K562 (cell line): Measurements from ENCODE around the gene MAPK8IP1. TPM values are rescaled to one million over a fixed set of nuclear protein-coding genes. Genes with fewer than 3 reads are reported as not detected.

Source experiments
- ATAC-seq: fragments of 200-7000 bp; cut with Tn5 transposase; 3 replicates; pipeline ENCODE4 v1.9.1; 2020; ENCODE audit warnings: moderate library complexity
- BruUV-seq: library from RNA; stranded (reverse); fragments of 400-500 nt; replicated peaks from 2 replicates; lab custom pipeline; 2021; lab: Mats Ljungman, UMichigan
- CTCF ChIA-PET: fragments of 300-600 bp; formaldehyde crosslinking; extraction: SDS; loops from one replicate; lab custom pipeline; 2021; ENCODE audit warnings: low intra/inter-chr PET ratio; lab: Yijun Ruan, JAX
- POLR2A ChIA-PET: fragments of 300-600, 350-650 bp; sonication (Branson Sonifier 250); formaldehyde crosslinking; extraction: SDS; loops from one replicate; lab custom pipeline; 2021; ENCODE audit warnings: antibody characterized with exemption, inconsistent platforms; lab: Yijun Ruan, JAX
- DNase-seq, 4 experiments: peaks; one replicate each; pipeline versions ENCODE4 v3.0.0 to v3.0.0-alpha.2; 2011 to 2018; ENCODE audit warnings: low spot score in 3 of 4, mixed read lengths in 3 of 4; ENCODE audit errors: extremely low read depth in 1 of 4
- FAIRE-seq: peaks from 2 replicates; lab custom pipeline; 2011; peaks lifted over from hg19 to GRCh38; lab: Jason Lieb, UNC
- H2AFZ ChIP-seq: 2 replicates; pipeline ENCODE4 v1.6.0; 2011; ENCODE audit warnings: low read depth, low read length, control low read depth, inconsistent platforms
- H3K27ac ChIP-seq: fragments of 200-600 bp; 3 replicates; pipeline ENCODE4 v1.8.0; 2011; ENCODE audit warnings: low read depth, mild to moderate bottlenecking, control low read depth, inconsistent platforms, low read length, moderate library complexity, mixed read lengths; ENCODE audit errors: extremely low read depth
- H3K27me3 ChIP-seq, 2 experiments: fragments of 300-600 bp in 1 of 2; 2 replicates in 1 of 2; 3 replicates in 1 of 2; pipeline versions ENCODE4 v1.6.0 to v1.8.0; 2011; ENCODE audit warnings: inconsistent platforms in 2 of 2, low read length in 2 of 2, mild to moderate bottlenecking in 1 of 2, mixed read lengths in 1 of 2, moderate library complexity in 1 of 2; ENCODE audit not compliant: control insufficient read depth in 2 of 2, insufficient read depth in 2 of 2
- H3K36me3 ChIP-seq: fragments of 300-600 bp; 3 replicates; pipeline ENCODE4 v1.8.0; 2011; ENCODE audit warnings: mild to moderate bottlenecking, low read length, inconsistent platforms; ENCODE audit not compliant: control insufficient read depth, insufficient read depth
- H3K4me1 ChIP-seq, 2 experiments: fragments of 200-600 bp in 1 of 2; replicated peaks in 1 of 2; 2 replicates in 1 of 2; 3 replicates in 1 of 2; pipeline versions ENCODE4 v1.5.1 to v1.8.0; 2011; ENCODE audit warnings: inconsistent platforms in 2 of 2, low read length in 2 of 2, mild to moderate bottlenecking in 1 of 2, mixed read lengths in 1 of 2, moderate library complexity in 1 of 2; ENCODE audit not compliant: control insufficient read depth in 2 of 2, insufficient read depth in 2 of 2
- H3K4me2 ChIP-seq: 2 replicates; pipeline ENCODE4 v1.6.1; 2011; ENCODE audit warnings: low read length, control low read depth, inconsistent platforms, mixed read lengths; ENCODE audit not compliant: insufficient read depth
- H3K4me3 ChIP-seq: fragments of 200-600 bp; sonication (generic), shearing (Covaris generic); 2 replicates; pipeline ENCODE4 v1.5.1; 2016; ENCODE audit warnings: control low read depth, inconsistent platforms
- H3K79me2 ChIP-seq: fragments of 200-600 bp; 3 replicates; pipeline ENCODE4 v1.8.0; 2011; ENCODE audit warnings: low read length, inconsistent platforms; ENCODE audit not compliant: control insufficient read depth, insufficient read depth
- H3K9ac ChIP-seq, 2 experiments: 2 replicates each; pipeline versions ENCODE4 v1.6.0 to v1.6.1; 2011; ENCODE audit warnings: low read depth in 2 of 2, low read length in 2 of 2, control low read depth in 1 of 2, inconsistent platforms in 1 of 2, mild to moderate bottlenecking in 1 of 2, mixed read lengths in 1 of 2; ENCODE audit not compliant: insufficient read depth in 1 of 2
- H3K9me1 ChIP-seq: one replicate; pipeline ENCODE4 v1.6.0; 2011; ENCODE audit warnings: inconsistent platforms, mild to moderate bottlenecking, low read length, moderate library complexity; ENCODE audit not compliant: control insufficient read depth, insufficient read depth
- H3K9me3 ChIP-seq: replicated peaks from 2 replicates; pipeline ENCODE4 v1.5.1; 2011; ENCODE audit warnings: low read depth, low read length, inconsistent platforms; ENCODE audit not compliant: control insufficient read depth, insufficient read depth
- H4K20me1 ChIP-seq: replicated peaks from 2 replicates; pipeline ENCODE4 v1.6.1; 2011; ENCODE audit warnings: low read length, inconsistent platforms, mixed read lengths; ENCODE audit not compliant: control insufficient read depth, insufficient read depth
- ATF7 ChIP-seq: fragments of 450-650 bp; IDR thresholded peaks from 2 replicates; pipeline ENCODE4 v1.7.1; 2014; ENCODE audit warnings: mild to moderate bottlenecking, moderate library complexity
- MGA ChIP-seq: fragments of 450-650 bp; IDR thresholded peaks from 2 replicates; pipeline ENCODE4 v1.6.1; 2016; ENCODE audit warnings: mild to moderate bottlenecking, moderate library complexity
- WGBS: fragments of 100-300 bp; shearing (Covaris generic); methylation state at CpG from one replicate; pipeline ENCODE4 v1.1.6; 2016; ENCODE audit warnings: low coverage, mixed read lengths; ENCODE audit not compliant: insufficient coverage; ENCODE audit errors: missing lambda C conversion rate; 5-methylcytosine and 5-hydroxymethylcytosine counted together
- in situ Hi-C: fragments of 300-500 bp; cut with MboI; formaldehyde crosslinking; loops from 4 replicates; pipeline ENCODE4 v1.15.0; 2018; ENCODE audit warnings: inconsistent platforms, mixed read lengths
- intact Hi-C: fragments of 100-400 bp; cut with micrococcal nuclease; formaldehyde crosslinking; loops from 2 replicates; pipeline ENCODE4 v1.14.2; 2022
- polyA plus RNA-seq, 8 experiments: library from polyadenylated mRNA; depleted of rRNA in 4 of 8; stranded (reverse) in 5 of 8; unstranded in 3 of 8; fragments of >200 nt; fragmentation: Nextera tagmentation in 2 of 8; fragmentation: Illumina TruSeq in 1 of 8; extraction: Ambion mirVana in 2 of 8; extraction: Trizol in 1 of 8; gene quantifications; 2 replicates each; pipeline versions ENCODE4 v1.2.1 to v1.2.3, GENCODE V29; 2011 to 2014; ENCODE audit warnings: inconsistent platforms in 1 of 8, missing spikeins in 1 of 8
- total RNA-seq, 7 experiments: library from RNA; depleted of rRNA in 6 of 7; stranded (reverse); fragments of >200 nt in 6 of 7; fragmentation: Illumina TruSeq in 2 of 7; extraction: Trizol in 2 of 7; gene quantifications; 2 replicates each; pipeline versions ENCODE4 v1.2.1 to v1.2.3, GENCODE V29; 2011 to 2021; ENCODE audit warnings: low replicate concordance in 1 of 7
- TF ChIP-seq, protein P1 (sequence below): sonication (generic); formaldehyde crosslinking; IDR thresholded peaks from 2 replicates; pipeline ENCODE4 v1.8.1; 2023; ENCODE audit warnings: mild to moderate bottlenecking, missing genetic modification reagents

The MAPK8IP1 gene
- total and polyA plus RNA-seq, 9 of the 15 experiments (the other 6 are each of a cell fraction or from before 2014, with no cell fraction given): 0.13 to 6.9 (median 2.5) TPM

DNA sequence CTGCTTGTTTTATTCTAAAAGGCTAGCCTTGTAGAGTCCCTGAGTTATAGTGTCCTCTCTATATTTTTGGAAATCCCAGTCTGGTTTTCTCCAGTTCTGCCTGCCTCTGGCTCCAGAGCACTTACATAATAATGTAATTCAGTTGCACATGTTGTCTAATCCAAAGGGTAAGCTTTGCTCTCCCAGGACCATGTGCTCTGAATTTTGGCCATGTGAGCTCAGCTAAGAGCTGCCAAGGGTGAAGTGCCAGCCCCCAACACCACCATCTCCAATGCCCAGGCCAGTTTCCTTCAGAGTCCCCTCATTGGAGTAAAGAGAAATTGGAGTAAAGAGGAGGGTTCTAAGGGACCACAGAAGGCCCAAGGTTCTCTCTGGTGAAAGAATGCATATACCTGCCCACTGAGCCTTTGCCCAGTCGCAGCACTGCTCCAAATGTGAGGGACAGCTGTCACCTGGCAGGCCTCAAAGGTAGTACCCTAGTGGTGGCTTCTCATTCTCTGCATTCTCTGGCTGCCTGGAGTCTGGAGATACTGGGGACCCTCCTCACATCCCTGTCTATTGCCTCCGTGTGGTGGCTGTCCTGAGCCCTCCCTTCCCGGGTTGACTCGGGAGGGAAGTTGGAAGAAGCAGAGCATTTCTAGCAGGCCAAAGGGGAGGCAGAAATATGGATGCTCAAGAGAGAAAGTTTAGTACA is 33.3 kb upstream of the MAPK8IP1 start:
- no peak overlapping the region for H3K9ac ChIP-seq
- H3K4me3 ChIP-seq: no peak overlapping the region
- H3K27me3 ChIP-seq: no peaks in the 10 kb centered on the region
- no peak for ATAC-seq
- no peak overlapping the region for H3K27ac ChIP-seq
- no peak overlapping the region for H3K4me2 ChIP-seq
- intact Hi-C loops: loop anchor here (5.0 kb wide), 1 partner anchor 80 kb away; no protein-coding TSS in a partner anchor
- ChIA-PET POLR2A (interaction anchor here (0.6 to 1.2 kb wide), 2 partner anchors 10 to 99 kb away, joined by 3 read pairs; no protein-coding TSS in a partner anchor), CTCF (interaction anchor here (1.2 kb wide), 1 partner anchor 81 kb away, joined by 8 read pairs; no protein-coding TSS in a partner anchor)
- H3K36me3 ChIP-seq: peaks cover 35% of the 10 kb centered on the region; the same call in 2 of the 3 replicates
- peaks cover 29% of the 10 kb centered on the region for H4K20me1 ChIP-seq
- DNase-seq: no peak
- peaks cover 9 to 11% of the 10 kb centered on the region in 2 experiments for H3K4me1 ChIP-seq
- H3K9me3 ChIP-seq: no peaks in the 10 kb centered on the region
- in situ Hi-C loops: no loop called here
- H3K9me1 ChIP-seq: no peaks in the 10 kb centered on the region
- H2AFZ ChIP-seq: no peak overlapping the region
- no peak for FAIRE-seq
- TF ChIP-seq ATF7 (no peak), MGA (no peak)
- TF ChIP-seq, protein P1, sequence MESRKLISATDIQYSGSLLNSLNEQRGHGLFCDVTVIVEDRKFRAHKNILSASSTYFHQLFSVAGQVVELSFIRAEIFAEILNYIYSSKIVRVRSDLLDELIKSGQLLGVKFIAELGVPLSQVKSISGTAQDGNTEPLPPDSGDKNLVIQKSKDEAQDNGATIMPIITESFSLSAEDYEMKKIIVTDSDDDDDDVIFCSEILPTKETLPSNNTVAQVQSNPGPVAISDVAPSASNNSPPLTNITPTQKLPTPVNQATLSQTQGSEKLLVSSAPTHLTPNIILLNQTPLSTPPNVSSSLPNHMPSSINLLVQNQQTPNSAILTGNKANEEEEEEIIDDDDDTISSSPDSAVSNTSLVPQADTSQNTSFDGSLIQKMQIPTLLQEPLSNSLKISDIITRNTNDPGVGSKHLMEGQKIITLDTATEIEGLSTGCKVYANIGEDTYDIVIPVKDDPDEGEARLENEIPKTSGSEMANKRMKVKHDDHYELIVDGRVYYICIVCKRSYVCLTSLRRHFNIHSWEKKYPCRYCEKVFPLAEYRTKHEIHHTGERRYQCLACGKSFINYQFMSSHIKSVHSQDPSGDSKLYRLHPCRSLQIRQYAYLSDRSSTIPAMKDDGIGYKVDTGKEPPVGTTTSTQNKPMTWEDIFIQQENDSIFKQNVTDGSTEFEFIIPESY: no peak
- H3K79me2 ChIP-seq: peaks cover 73% of the 10 kb centered on the region
- no TSS peak for BruUV-seq
- 74% methylated on average over 4 of the region's 4 CpGs for WGBS
